AG04450 (cell line): Measurements from ENCODE around the gene CCNQ. TPM values are rescaled to one million over a fixed set of nuclear protein-coding genes. Genes with fewer than 3 reads are reported as not detected.

Experiments used
- CTCF ChIA-PET: fragments of 300-600, 350-600 bp; formaldehyde crosslinking; extraction: SDS; loops from one replicate; lab custom pipeline; 2022; ENCODE audit warnings: antibody characterized with exemption, inconsistent platforms; lab: Charles Lee
- POLR2A ChIA-PET: fragments of 350-600 bp; formaldehyde crosslinking; extraction: SDS; loops from one replicate; lab custom pipeline; 2021; ENCODE audit warnings: antibody characterized with exemption, inconsistent platforms; lab: Yijun Ruan, JAX
- DNase-seq: peaks from one replicate; pipeline ENCODE4 v3.0.0-alpha.2; 2011; ENCODE audit warnings: low read depth, low spot score
- H3K27ac ChIP-seq: one replicate; pipeline ENCODE4 v1.5.1; 2012; ENCODE audit warnings: low read depth, low read length, control low read depth
- H3K27me3 ChIP-seq: one replicate; pipeline ENCODE4 v1.6.0; 2012; ENCODE audit warnings: low read length; ENCODE audit not compliant: control insufficient read depth, insufficient read depth
- H3K4me3 ChIP-seq: 2 replicates; pipeline ENCODE4 v1.5.1; 2011; ENCODE audit warnings: mild to moderate bottlenecking, low read depth, low read length, control low read depth
- H3K9me3 ChIP-seq: 2 replicates; pipeline ENCODE4 v1.5.1; 2012; ENCODE audit warnings: low read length; ENCODE audit not compliant: control insufficient read depth, insufficient read depth
- polyA plus RNA-seq: library from polyadenylated mRNA; depleted of rRNA; stranded (reverse); fragments of >200 nt; gene quantifications from 2 replicates; pipeline ENCODE4 v1.2.3, GENCODE V29; 2011
- TF ChIP-seq, protein P1 (sequence below): IDR thresholded peaks from 2 replicates; pipeline ENCODE4 v1.5.1; 2011; ENCODE audit warnings: low read depth, low read length, control low read depth, inconsistent platforms

Gene CCNQ
- polyA plus RNA-seq, 1 experiment = 23.6 TPM

DNA sequence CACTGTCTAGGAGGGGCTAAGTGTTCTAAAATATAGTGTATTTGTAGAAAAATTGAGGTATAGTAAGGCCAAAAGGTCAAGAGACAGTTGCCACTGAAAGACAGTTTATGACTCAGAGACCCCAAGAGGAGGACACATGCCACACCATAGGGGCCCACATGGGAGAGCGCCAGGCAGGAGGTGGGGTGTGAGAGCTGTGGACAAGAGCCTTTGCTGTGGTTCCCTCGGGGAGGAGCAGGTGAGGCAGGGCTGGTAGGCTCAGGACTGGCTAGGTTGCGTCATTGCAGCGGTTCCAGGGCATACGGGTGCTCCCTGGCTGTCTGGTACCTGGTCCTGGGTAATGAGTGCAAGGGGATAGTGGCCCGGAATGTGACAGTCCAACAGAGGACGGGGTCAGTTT is 37.6 kb downstream of the CCNQ start:
- Histone ChIP-seq H3K9me3 (no peaks in the 10 kb centered on the region), H3K27me3 (no peaks in the 10 kb centered on the region), H3K27ac (no peak overlapping the region), H3K4me3 (no peak overlapping the region)
- TF ChIP-seq, protein P1, sequence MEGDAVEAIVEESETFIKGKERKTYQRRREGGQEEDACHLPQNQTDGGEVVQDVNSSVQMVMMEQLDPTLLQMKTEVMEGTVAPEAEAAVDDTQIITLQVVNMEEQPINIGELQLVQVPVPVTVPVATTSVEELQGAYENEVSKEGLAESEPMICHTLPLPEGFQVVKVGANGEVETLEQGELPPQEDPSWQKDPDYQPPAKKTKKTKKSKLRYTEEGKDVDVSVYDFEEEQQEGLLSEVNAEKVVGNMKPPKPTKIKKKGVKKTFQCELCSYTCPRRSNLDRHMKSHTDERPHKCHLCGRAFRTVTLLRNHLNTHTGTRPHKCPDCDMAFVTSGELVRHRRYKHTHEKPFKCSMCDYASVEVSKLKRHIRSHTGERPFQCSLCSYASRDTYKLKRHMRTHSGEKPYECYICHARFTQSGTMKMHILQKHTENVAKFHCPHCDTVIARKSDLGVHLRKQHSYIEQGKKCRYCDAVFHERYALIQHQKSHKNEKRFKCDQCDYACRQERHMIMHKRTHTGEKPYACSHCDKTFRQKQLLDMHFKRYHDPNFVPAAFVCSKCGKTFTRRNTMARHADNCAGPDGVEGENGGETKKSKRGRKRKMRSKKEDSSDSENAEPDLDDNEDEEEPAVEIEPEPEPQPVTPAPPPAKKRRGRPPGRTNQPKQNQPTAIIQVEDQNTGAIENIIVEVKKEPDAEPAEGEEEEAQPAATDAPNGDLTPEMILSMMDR = no peak
- no peak for DNase-seq
- CTCF ChIA-PET = no interaction called here
- POLR2A ChIA-PET = no interaction called here

DNA sequence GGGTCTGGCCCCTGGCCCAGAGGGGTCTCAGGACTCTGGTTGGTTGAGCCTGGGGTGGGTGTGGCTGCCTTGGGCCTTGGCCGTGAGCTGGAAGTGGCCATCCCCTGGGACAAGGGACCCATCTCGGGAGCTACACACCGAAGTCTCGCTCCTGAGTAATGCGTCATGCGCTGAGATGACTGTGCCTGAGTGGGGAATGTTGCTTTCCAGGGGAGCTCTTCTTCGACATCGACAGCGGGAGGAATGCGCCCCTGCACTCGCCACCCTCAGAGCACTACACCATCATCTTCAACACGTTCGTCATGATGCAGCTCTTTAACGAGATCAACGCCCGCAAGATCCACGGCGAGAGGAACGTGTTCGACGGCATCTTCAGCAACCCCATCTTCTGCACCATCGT is 38.5 kb downstream of the CCNQ start:
- POLR2A ChIA-PET = no interaction called here
- CTCF ChIA-PET = interaction anchor here (0.7 to 1.1 kb wide), 3 partner anchors 10 to 107 kb away, joined by 3 to 4 read pairs (median 3); no protein-coding TSS in a partner anchor

DNA sequence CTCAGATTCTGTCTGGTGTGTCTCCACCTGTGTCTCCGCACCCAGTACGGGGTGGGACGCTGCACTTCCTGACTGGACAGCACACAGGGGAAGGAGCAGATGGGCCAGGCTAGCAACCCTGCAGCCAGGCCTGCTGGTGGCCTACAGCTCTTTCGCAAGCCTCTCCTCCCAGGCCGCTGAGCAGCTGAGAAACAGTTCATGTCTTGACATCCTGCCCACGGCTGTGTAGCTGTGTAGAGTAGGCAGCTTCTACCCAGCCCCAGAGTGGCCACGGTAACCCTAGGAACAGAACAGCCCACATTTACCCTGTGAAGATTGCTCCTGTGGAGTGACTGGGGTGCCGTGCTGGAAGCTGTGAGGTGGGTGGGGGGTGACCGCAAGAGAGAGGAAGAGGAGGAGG is 38.9 kb downstream of the CCNQ start:
- CTCF ChIA-PET = interaction anchor here (0.7 to 1.1 kb wide), 3 partner anchors 10 to 107 kb away, joined by 3 to 4 read pairs (median 3); no protein-coding TSS in a partner anchor
- POLR2A ChIA-PET = interaction anchor here (0.6 kb wide), 1 partner anchor 39 kb away, joined by 3 read pairs; no protein-coding TSS in a partner anchor
- TF ChIP-seq, protein P1 = no peak
- no peak overlapping the region for H3K4me3 ChIP-seq
- H3K27ac ChIP-seq = no peak overlapping the region
- DNase-seq = no peak
- no peaks in the 10 kb centered on the region for H3K9me3 ChIP-seq
- peaks cover 7% of the 10 kb centered on the region for H3K27me3 ChIP-seq

More for the DNA sequence above, 38.5 kb downstream of the CCNQ start:
- TF ChIP-seq, protein P1 = no peak
- Histone ChIP-seq H3K27me3 (peaks cover 3% of the 10 kb centered on the region), H3K4me3 (no peak overlapping the region), H3K9me3 (no peaks in the 10 kb centered on the region), H3K27ac (no peak overlapping the region)
- no peak for DNase-seq

DNA sequence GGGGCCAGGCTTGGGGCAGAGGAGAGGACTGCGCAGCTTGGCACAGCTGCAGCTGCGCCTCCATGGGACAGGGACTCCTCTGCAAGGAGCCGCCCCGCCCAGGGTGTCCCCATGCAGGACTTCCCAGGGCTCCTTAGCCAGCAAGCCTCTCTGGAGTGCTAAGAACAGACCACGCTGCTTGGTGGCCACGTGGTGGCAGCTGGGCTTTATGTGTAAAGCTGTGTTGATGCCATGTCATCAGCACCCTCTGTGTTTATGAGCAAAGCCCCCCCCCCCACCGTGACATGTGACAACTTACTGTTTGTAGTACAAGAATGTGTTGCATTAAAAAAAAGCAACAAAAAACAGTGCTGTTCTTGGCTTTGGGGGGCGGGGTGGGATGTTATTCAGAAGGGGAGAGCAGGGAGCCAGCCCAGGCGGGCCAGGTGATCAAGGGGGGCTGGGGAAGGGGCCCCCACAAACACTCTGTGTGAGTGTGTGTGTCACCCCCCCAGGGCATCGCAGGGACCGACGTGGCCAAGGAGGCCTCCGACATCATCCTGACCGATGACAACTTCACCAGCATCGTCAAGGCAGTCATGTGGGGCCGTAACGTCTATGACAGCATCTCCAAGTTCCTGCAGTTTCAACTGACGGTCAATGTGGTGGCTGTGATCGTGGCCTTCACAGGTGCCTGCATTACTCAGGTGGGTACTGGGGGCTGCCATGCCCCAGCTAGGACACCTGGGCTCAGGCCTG is 41.2 kb downstream of the CCNQ start:
- no peaks in the 10 kb centered on the region for H3K9me3 ChIP-seq
- H3K27ac ChIP-seq = no peak overlapping the region
- CTCF ChIA-PET = interaction anchor here (2.3 kb wide), 1 partner anchor 110 kb away, joined by 9 read pairs; no protein-coding TSS in a partner anchor
- no peak overlapping the region for H3K4me3 ChIP-seq
- DNase-seq = no peak
- peaks cover 11% of the 10 kb centered on the region for H3K27me3 ChIP-seq
- TF ChIP-seq, protein P1 = no peak
- POLR2A ChIA-PET = interaction anchor here (0.6 kb wide), 1 partner anchor 88 kb away, joined by 3 read pairs; no protein-coding TSS in a partner anchor

DNA sequence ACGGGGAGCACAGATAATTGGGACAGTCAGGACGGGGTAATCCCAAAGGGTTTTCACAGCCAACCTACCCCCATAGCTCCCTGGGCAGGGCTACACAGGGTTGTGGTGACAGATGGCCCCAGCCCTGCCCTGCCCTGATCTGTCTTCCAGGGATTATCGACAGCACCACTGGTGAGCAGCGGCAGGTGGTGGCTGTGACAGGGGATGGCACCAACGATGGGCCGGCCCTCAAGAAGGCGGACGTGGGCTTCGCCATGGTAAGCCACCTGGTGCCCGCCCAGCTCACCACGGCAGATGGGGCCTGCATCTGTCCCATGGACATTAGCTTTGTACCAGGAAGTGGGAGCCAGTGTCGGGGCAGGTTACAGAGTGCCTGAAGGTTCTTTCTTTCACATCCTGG is 42.2 kb downstream of the CCNQ start:
- H3K4me3 ChIP-seq = no peak overlapping the region

More for the DNA sequence above, 42.2 kb downstream of the CCNQ start:
- peaks cover 11% of the 10 kb centered on the region for H3K27me3 ChIP-seq
- H3K27ac ChIP-seq = no peak overlapping the region
- H3K9me3 ChIP-seq = no peaks in the 10 kb centered on the region
- no peak for DNase-seq
- POLR2A ChIA-PET = no interaction called here
- TF ChIP-seq, protein P1 = no peak
- CTCF ChIA-PET = interaction anchor here (2.3 kb wide), 1 partner anchor 111 kb away, joined by 9 read pairs; no protein-coding TSS in a partner anchor
